ENCODE results near the gene NMBR.
"Not testable (repeated sequence)": the region's sequence is repeated elsewhere in the genome, so short reads cannot be mapped to it uniquely, and the experiment has no call there.

The NMBR gene

DNA sequence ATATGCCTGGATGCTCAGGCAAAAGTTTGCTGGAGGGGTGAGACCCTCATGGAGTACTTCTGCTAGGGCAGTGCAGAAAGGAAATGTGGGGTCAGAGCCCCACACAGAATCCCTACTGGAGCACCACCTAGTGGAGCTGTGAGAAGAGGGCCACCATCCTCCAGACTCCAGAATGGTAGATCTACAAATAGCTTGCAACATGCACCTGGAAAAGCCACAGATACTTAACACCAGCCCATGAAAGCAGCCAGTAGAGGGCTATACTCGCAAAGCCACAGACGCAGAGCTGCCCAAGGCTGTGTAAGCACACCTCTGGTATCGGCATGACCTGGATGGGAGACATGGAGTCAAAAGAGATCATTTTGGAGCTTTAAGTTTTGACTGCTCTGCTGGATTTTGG lies 74.9 kb downstream of the NMBR start:
- DNase-seq (ENCODE audit: extremely low read depth in 1 of 2, low read depth in 1 of 2), result no peak

DNA sequence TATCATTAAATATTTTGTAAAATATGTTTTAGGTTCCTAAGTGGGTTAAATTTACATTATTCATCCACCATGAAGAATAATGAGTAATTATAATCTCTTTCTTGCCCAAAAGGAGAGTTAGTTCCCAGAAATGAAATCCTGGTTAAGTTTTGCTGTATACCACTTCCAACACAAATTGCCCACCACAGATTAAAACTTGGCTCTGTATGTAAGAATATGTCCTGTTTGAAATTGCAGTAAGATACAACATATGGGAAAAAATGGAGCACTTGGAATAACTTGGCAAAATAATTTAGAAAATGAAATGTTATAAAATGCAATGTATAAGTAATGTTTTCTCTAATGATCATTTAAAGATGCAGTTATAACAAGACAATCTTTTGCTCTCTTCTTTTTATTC lies 78.5 kb downstream of the NMBR start:
- no peak for DNase-seq (ENCODE audit: extremely low read depth in 1 of 2, low read depth in 1 of 2)

DNA sequence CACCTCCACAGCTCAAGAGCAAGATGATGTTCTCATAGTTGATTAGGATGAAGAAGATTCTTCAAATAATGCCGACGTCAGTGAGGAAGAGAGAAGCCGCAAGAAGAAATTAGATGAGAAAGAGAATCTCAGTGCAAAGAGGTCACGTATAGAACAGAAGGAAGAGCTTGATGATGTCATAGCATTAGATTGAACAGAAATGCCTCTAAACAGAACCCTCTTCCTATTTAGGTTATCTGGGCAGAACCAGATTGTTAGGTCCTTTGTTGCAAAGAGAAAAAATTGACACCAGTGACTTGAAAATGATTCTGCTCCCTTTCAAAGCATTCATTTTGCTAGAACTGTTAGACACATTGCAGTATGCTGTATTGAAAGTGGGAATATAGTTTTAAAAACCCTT lies 84.1 kb downstream of the NMBR start:
- not testable (repeated sequence) for DNase-seq (ENCODE audit: extremely low read depth in 1 of 2, low read depth in 1 of 2)

DNA sequence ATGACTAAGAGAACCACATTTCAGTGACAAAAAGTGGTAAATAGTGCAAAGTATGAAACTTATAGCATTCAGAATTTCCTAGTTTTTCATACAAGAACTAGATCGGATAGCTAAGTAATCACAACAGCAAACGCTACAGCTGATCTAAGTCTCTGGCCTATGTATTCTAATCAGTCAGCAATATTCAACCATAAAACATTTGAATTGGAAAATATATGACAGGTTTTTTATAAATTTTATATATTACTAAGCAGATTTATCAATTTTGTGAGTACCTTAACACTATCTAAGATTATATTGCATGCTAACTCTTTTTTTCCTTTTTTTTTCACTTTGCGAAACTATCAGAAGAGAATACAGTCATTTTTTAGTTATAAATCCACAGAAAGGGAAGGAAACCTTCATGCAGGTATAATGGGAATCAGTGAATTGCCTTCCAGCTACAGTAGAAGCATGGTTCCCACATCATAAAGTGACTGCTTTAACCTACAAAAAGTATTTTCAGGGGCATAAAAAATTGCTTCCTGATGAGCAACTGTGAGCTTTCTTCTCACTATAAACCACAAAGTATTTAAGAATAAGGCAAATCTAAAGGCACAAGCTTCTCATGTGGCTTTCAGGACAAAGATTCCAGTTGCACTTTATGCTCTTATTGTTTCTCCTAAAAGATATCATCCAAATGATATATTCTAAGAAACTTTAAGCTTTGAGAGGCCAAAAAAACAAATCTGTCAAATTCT lies 88.2 kb downstream of the NMBR start:
- no peak for DNase-seq (ENCODE audit: extremely low read depth in 1 of 2, low read depth in 1 of 2)

- DNase-seq (ENCODE audit: extremely low read depth in 1 of 2, low read depth in 1 of 2), result no peak
Observed at GRCh38 chr6:142055219-142055618, 91.7 kb downstream of the NMBR start.

DNA sequence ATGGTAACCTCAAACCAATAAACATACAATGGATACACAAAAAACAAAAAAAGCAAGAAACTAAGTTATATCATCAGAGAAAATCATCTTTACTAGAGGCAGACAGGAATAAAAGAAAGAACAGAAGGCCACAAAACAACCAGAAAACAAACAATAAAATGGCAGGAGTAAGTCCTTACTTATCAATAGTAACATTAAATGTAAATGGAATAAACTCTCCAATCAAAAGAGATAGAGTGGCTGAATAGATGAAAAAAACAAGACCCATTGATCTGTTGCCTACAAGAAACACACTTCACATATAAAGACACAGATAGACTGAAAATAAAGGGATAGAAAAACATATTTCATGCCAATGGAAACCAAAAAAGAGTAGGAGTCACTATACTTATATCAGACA lies 95.5 kb downstream of the NMBR start:
- DNase-seq (ENCODE audit: extremely low read depth in 1 of 2, low read depth in 1 of 2), result no peak

- no peak for DNase-seq (ENCODE audit: extremely low read depth in 1 of 2, low read depth in 1 of 2)
Observed at GRCh38 chr6:142048593-142048980, 98.3 kb downstream of the NMBR start.

DNA sequence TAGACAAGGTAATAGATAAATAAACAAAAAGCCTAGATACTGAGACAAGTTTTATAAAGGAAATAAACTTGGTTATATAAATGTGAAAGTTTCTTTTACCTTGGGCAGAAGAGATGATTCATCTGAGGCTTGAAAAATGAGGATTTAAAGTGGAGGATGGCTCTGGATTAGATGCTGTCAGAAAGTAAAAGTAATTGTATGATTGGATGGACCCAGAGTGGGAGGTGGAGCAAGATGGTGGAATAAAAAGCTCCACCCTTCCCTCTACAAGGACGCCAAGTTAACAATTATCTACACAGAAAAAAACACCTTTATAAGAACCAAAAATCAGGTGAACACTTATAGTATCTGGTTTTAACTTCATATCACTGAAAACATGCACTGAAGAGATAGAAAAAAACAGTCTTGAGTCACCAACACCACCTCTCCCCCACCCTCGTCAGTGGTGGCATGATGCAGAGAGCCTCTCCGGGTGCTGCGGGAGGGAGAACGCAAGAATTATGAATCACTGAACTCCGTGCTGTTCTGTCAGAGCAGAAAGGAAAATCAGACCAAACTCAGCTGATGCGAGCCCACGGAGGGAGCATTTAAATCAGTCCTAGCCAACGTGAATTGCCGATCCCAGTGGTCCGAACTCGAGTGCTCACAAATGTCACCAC lies 98.9 kb downstream of the NMBR start:
- no peak for DNase-seq (ENCODE audit: extremely low read depth in 1 of 2, low read depth in 1 of 2)

DNA sequence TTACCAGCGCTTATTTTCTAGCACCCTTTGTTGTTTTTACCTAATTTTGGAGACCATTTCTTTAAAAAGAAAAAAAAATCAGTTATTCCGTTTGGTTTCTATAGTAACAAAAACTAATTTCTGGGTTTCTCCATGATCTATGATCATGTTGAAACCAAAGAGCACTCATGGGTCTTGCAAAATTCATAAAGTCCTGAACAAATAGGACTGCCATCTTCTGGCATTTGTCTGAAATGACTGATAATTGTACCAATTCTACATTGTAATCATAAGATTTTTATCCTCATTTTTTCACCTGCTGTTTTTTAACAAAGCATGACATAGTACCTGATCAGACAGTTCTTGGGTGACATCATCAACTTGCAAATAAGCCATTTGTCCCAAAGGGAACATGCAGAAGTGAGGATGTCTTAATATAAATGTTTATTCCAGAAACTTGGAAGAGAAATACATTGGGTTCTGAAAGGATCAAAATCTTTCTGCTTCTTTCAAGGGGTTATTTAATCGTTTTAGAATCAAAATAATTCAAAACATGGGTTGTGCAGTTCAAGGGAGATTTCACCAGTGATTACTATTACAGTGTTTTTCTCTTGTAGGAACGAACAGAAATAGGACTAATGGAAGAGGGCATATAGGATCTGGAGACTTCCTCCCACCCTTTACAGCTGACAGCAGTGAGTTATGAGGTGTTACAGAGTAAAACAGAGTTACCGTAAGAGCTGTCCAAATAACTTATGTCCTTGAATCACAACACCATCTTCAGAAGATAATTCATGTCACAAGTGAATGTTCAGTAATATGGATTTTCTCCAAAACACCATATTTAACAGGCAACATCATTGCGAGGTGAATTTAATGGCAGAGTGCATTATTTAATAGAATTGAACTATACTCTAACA lies 101.3 kb downstream of the NMBR start:
- no peak for DNase-seq (ENCODE audit: extremely low read depth in 1 of 2, low read depth in 1 of 2)

GRCh38 chr6:142035890-142036289 lies 111.0 kb downstream of the NMBR start:
- DNase-seq (ENCODE audit: extremely low read depth in 1 of 2, low read depth in 1 of 2), result no peak

- DNase-seq (ENCODE audit: extremely low read depth in 1 of 2, low read depth in 1 of 2), result no peak
Observed at GRCh38 chr6:142031035-142031434, 115.9 kb downstream of the NMBR start.

DNA sequence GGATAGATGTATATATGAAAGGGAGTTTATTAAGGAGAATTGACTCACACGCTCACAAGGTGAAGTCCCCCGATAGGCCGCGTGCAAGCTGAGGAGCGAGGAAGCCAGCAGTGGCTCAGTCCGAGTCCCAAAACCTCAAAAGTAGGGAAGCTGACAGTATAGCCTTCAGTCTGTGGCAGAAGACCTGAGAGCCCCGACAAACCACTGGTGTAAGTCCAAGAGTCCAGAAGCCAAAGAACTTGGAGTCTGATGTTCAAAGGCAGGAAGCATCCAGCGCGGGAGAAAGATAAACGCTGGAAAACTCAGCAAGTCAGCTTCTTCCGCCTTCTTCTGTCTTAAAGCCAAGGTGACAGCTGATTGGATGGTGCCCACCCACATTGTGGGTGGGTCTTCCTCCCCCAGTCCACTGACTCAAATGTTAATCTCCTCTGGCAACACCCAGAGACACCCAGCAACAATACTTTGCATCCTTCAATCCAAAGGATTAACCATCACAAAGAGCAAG lies 116.8 kb downstream of the NMBR start:
- no peak for DNase-seq (ENCODE audit: extremely low read depth in 1 of 2, low read depth in 1 of 2)

DNA sequence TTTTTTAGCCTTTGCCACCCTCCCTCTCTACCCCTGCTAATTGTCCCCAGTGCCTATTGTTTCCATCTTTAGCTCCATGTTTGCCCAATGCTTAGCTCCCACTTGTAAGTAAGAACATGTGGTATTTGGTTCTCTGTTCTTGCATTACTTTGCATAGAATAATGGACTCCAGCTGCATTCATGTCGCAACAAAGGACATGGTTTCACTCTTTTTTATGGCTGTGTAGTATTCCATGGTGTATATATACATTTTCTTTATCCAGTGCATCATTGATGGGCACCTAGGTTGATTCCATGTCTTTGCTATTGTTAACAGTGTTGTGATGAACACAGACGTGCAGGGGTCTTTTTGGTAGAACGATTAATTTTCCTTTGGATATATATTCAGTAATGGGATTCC lies 118.4 kb downstream of the NMBR start:
- DNase-seq (ENCODE audit: extremely low read depth in 1 of 2, low read depth in 1 of 2), result no peak

DNA sequence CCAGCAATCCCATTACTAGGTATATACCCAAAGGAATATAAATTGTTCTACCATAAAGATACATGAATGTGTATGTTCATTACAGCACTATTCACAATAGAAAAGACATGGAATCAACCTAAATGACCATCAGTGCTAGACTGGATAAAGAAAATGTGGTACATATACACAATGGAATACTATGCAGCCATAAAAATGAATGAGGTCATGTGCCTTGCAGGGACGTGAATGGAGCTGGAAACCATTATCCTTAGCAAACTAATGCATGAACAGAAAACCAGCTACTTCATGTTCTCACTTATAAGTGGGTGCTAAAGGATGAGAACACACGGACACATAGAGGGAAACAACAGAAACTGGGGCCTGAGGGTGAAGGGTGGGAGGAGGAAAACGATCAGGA lies 119.1 kb downstream of the NMBR start:
- not testable (repeated sequence) for DNase-seq (ENCODE audit: extremely low read depth in 1 of 2, low read depth in 1 of 2)

DNA sequence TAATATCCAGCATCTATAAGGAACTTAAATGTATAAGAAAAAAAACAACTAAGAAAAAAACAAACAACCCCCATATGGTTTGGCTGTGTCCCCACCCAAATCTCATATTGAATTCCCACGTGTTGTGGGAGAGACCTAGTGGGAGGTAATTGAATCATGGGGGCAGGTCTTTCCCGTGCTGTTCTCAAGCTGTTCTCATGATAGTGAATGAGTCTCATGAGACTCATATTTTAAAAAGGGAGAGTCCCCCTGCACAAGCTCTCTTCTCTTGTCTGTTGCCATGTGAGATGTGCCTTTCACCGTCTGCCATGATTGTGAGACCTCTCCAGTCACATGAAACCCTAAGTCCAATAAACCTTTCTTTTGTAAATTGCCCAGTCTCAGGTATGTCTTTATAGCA lies 119.8 kb downstream of the NMBR start:
- no peak for DNase-seq (ENCODE audit: extremely low read depth in 1 of 2, low read depth in 1 of 2)

- DNase-seq (ENCODE audit: extremely low read depth in 1 of 2, low read depth in 1 of 2), result no peak
Observed at GRCh38 chr6:142026471-142026870, 120.5 kb downstream of the NMBR start.
